ENCODE data around the gene ASTE1. TPM values are rescaled to one million over a fixed set of nuclear protein-coding genes. Genes with fewer than 3 reads are reported as not detected.

Gene ASTE1
- polyA plus RNA-seq, 1 donor from 2014 or later: 2.0 TPM

- no peaks in the 10 kb centered on the region for H4K20me1 ChIP-seq (ENCODE audit: insufficient read depth)
- H3K79me2 ChIP-seq (replicated peaks; ENCODE audit: insufficient read depth, low read length): no peaks in the 10 kb centered on the region
- H3F3A ChIP-seq (ENCODE audit: insufficient read depth, low read length, poor library complexity, severe bottlenecking): no peaks in the 10 kb centered on the region
- H3K9me3 ChIP-seq (ENCODE audit: low read length): no peaks in the 10 kb centered on the region
- no peak overlapping the region for H3K4me2 ChIP-seq (ENCODE audit: low read length)
- no peak overlapping the region for H3K27ac ChIP-seq (ENCODE audit: low read length)
- H2AFZ ChIP-seq (ENCODE audit: low read depth, low read length): no peak overlapping the region
- H3K9me2 ChIP-seq (ENCODE audit: insufficient read depth, low read length): no peaks in the 10 kb centered on the region
- H3K4me3 ChIP-seq (ENCODE audit: low read length): no peak overlapping the region
- no peaks in the 10 kb centered on the region for H3K27me3 ChIP-seq (ENCODE audit: insufficient read depth, low read depth, low read length)
- TF ChIP-seq RAD21 (conservative IDR thresholded peaks at IDR 0.05): no peak
- no peak for TF ChIP-seq EP300 (conservative IDR thresholded peaks at IDR 0.05; ENCODE audit: poor library complexity, severe bottlenecking)
- TF ChIP-seq SMC3 (conservative IDR thresholded peaks at IDR 0.05; ENCODE audit: poor library complexity): no peak
- no peak for TF ChIP-seq POLR2AphosphoS5 (IDR thresholded peaks at IDR 0.05)
- TF ChIP-seq TAF1 (IDR thresholded peaks at IDR 0.05; ENCODE audit: low read depth): no peak
- TF ChIP-seq CTCF (IDR thresholded peaks at IDR 0.05; ENCODE audit: poor library complexity, severe bottlenecking): no peak
- no peak for TF ChIP-seq EZH2 (IDR thresholded peaks at IDR 0.05; ENCODE audit: borderline replicate concordance, insufficient read depth, low read length, poor library complexity, severe bottlenecking)
- no peak for TF ChIP-seq MXI1 (conservative IDR thresholded peaks at IDR 0.05; ENCODE audit: poor library complexity, severe bottlenecking)
- TF ChIP-seq, protein P1, sequence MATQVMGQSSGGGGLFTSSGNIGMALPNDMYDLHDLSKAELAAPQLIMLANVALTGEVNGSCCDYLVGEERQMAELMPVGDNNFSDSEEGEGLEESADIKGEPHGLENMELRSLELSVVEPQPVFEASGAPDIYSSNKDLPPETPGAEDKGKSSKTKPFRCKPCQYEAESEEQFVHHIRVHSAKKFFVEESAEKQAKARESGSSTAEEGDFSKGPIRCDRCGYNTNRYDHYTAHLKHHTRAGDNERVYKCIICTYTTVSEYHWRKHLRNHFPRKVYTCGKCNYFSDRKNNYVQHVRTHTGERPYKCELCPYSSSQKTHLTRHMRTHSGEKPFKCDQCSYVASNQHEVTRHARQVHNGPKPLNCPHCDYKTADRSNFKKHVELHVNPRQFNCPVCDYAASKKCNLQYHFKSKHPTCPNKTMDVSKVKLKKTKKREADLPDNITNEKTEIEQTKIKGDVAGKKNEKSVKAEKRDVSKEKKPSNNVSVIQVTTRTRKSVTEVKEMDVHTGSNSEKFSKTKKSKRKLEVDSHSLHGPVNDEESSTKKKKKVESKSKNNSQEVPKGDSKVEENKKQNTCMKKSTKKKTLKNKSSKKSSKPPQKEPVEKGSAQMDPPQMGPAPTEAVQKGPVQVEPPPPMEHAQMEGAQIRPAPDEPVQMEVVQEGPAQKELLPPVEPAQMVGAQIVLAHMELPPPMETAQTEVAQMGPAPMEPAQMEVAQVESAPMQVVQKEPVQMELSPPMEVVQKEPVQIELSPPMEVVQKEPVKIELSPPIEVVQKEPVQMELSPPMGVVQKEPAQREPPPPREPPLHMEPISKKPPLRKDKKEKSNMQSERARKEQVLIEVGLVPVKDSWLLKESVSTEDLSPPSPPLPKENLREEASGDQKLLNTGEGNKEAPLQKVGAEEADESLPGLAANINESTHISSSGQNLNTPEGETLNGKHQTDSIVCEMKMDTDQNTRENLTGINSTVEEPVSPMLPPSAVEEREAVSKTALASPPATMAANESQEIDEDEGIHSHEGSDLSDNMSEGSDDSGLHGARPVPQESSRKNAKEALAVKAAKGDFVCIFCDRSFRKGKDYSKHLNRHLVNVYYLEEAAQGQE (IDR thresholded peaks at IDR 0.05; ENCODE audit: borderline replicate concordance): no peak
- H3K36me3 ChIP-seq (ENCODE audit: insufficient read depth, low read length): peaks cover 6% of the 10 kb centered on the region
- no peak overlapping the region for H3K9ac ChIP-seq (ENCODE audit: low read length)
Observed at GRCh38 chr3:130979117-130979516, 47.5 kb downstream of the ASTE1 start.

DNA sequence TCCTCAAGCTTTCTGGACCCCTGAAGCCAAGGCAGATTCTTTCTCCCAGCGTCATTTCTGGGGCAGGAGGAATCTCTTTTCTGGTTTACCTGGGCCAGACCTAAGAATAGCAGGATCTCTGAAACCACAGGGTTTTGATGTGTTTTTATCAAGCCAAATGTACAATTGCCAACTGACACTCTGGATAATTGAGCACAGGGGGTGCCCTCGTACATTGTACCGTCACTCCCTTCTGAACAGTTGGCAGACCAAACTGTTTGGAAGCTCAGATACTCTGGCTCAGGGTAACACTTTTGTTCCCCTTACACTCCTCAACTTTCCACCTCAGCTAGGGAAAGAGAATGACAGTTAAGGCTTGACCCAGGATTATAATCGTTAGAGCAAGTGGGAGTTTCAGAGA lies 49.9 kb downstream of the ASTE1 start:
- Histone ChIP-seq H3K9ac (ENCODE audit: low read length) (no peak overlapping the region), H4K20me1 (ENCODE audit: insufficient read depth) (no peaks in the 10 kb centered on the region), H3K9me2 (ENCODE audit: insufficient read depth, low read length) (no peaks in the 10 kb centered on the region), H3K4me3 (ENCODE audit: low read length) (no peak overlapping the region), H2AFZ (ENCODE audit: low read depth, low read length) (no peak overlapping the region), H3K27me3 (ENCODE audit: insufficient read depth, low read depth, low read length) (no peaks in the 10 kb centered on the region), H3K9me3 (ENCODE audit: low read length) (no peaks in the 10 kb centered on the region), H3K4me2 (ENCODE audit: low read length) (no peak overlapping the region), H3K36me3 (ENCODE audit: insufficient read depth, low read length) (no peaks in the 10 kb centered on the region), H3K79me2 (replicated peaks; ENCODE audit: insufficient read depth, low read length) (no peaks in the 10 kb centered on the region), H3F3A (ENCODE audit: insufficient read depth, low read length, poor library complexity, severe bottlenecking) (no peaks in the 10 kb centered on the region), H3K27ac (ENCODE audit: low read length) (no peak overlapping the region)
- TF ChIP-seq, protein P1 (IDR thresholded peaks at IDR 0.05; ENCODE audit: borderline replicate concordance): no peak
- no peak for TF ChIP-seq TAF1 (IDR thresholded peaks at IDR 0.05; ENCODE audit: low read depth)
- no peak for TF ChIP-seq RAD21 (conservative IDR thresholded peaks at IDR 0.05)
- TF ChIP-seq POLR2AphosphoS5 (IDR thresholded peaks at IDR 0.05): no peak

Measured in neural cell (in vitro differentiated cells).